Upper lobe of left lung (tissue), 4 donors: ENCODE results near the gene DDI2.

Experiments
- EP300 ChIP-seq, 4 donors: sonication (generic); formaldehyde crosslinking; IDR thresholded peaks; one replicate each; pipeline ENCODE4 v1.5.1; 2017; ENCODE audit warnings: antibody characterized with exemption in 4 of 4, control low read depth in 2 of 4
- POLR2A ChIP-seq, 4 donors: fragments of 450-650 bp; IDR thresholded peaks; one replicate each; pipeline ENCODE4 v1.5.1; 2016 to 2017; ENCODE audit warnings: antibody characterized with exemption in 4 of 4, mild to moderate bottlenecking in 2 of 4
- TF ChIP-seq, protein P1 (sequence below), 6 experiments: fragments of 450-650 bp in 4 of 6; fragments of 200-600 bp in 2 of 6; sonication (generic) in 2 of 6; IDR thresholded peaks; one replicate each; pipeline ENCODE4 v1.5.1; 2016 to 2019; ENCODE audit warnings: antibody characterized with exemption in 6 of 6

DNA sequence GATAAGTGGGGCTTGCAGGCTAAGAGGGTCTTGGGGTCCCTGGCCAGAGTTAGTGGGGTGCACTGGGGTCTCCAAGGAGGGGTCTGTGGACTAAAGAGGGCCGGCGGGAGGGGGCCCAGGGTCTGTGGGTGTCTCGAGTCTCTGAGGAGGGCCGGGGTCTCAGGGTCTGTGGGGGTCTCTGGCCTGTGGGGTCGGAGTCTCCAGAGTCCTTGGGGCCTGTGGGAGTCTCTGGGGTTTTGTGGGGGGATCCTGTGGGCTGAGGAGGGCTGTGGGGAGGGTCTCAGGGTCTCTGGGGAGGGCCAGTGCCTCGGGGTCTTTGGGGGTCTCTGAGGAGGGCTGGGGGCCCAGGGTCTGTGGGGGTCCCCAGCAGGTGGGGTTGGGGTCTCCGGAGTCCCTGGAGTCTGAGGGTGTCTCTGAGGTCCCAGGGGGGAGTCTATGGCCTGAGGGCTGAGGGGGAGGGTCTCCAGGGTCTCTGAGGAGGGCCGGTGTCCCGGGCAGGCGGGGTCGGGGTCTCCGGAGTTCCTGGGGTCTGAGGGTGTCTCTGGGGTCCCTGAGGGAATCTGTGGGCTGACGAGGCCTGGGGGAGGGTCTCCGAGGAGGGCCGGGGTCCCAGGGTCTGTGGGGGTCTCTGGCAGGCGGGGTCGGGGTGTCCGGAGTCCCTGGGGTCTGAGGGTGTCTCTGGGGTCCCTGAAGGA, 66.2 kb downstream of the DDI2 start:
- TF ChIP-seq, protein P1, sequence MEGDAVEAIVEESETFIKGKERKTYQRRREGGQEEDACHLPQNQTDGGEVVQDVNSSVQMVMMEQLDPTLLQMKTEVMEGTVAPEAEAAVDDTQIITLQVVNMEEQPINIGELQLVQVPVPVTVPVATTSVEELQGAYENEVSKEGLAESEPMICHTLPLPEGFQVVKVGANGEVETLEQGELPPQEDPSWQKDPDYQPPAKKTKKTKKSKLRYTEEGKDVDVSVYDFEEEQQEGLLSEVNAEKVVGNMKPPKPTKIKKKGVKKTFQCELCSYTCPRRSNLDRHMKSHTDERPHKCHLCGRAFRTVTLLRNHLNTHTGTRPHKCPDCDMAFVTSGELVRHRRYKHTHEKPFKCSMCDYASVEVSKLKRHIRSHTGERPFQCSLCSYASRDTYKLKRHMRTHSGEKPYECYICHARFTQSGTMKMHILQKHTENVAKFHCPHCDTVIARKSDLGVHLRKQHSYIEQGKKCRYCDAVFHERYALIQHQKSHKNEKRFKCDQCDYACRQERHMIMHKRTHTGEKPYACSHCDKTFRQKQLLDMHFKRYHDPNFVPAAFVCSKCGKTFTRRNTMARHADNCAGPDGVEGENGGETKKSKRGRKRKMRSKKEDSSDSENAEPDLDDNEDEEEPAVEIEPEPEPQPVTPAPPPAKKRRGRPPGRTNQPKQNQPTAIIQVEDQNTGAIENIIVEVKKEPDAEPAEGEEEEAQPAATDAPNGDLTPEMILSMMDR (IDR thresholded peaks at IDR 0.05) = no peak
- TF ChIP-seq EP300 (IDR thresholded peaks at IDR 0.05) (no peak), POLR2A (IDR thresholded peaks at IDR 0.05) (no peak)
